Measurements from ENCODE around the gene PDE11A. TPM values are rescaled to one million over a fixed set of nuclear protein-coding genes. Genes with fewer than 3 reads are reported as not detected.

The PDE11A gene
- total and polyA plus RNA-seq, 2 of the 8 experiments (the other 6 are each of a cell fraction or from before 2014, with no cell fraction given) = 0.19 to 0.23 TPM

DNA sequence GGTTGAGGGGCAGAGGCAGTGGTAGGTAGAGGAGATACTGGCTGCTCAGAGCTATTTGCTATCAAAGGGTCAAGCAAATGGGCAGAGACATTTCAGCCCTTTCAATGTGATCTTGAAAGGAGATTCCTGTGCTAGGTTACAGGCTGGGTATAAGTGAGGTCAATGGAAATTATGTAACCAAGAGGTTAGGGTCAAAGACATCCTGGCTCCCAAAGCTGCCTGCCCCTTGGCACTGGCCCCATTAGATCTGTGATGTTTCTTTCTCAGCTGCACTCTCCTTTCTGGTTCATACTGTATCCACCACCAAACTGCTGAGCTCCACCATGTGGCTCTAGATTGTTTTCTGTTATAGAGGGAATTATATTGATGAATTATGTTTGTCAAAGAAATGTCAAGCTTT is 479.6 kb downstream of the PDE11A start:
- H3K23ac ChIP-seq (ENCODE audit: insufficient read length) = no peak overlapping the region
- TF ChIP-seq TAF1 (IDR thresholded peaks at IDR 0.05; ENCODE audit: low read depth, low read length) (no peak), EZH2 (IDR thresholded peaks at IDR 0.05; ENCODE audit: low read depth, low read length, severe bottlenecking) (no peak), SP2 (IDR thresholded peaks at IDR 0.05; ENCODE audit: low read length) (no peak), KDM1A (IDR thresholded peaks at IDR 0.05; ENCODE audit: borderline replicate concordance, low read length) (no peak)
- TF ChIP-seq, protein P1, sequence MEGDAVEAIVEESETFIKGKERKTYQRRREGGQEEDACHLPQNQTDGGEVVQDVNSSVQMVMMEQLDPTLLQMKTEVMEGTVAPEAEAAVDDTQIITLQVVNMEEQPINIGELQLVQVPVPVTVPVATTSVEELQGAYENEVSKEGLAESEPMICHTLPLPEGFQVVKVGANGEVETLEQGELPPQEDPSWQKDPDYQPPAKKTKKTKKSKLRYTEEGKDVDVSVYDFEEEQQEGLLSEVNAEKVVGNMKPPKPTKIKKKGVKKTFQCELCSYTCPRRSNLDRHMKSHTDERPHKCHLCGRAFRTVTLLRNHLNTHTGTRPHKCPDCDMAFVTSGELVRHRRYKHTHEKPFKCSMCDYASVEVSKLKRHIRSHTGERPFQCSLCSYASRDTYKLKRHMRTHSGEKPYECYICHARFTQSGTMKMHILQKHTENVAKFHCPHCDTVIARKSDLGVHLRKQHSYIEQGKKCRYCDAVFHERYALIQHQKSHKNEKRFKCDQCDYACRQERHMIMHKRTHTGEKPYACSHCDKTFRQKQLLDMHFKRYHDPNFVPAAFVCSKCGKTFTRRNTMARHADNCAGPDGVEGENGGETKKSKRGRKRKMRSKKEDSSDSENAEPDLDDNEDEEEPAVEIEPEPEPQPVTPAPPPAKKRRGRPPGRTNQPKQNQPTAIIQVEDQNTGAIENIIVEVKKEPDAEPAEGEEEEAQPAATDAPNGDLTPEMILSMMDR (IDR thresholded peaks at IDR 0.05; ENCODE audit: control extremely low read depth in 1 of 3, insufficient read depth in 1 of 3, low read depth in 1 of 3, low read length in 3 of 3) = no peak
- no peaks in the 10 kb centered on the region for H3K27me3 ChIP-seq (replicated peaks in 1 of 4; ENCODE audit: control insufficient read depth in 3 of 4, extremely low read depth in 1 of 4, insufficient read depth in 3 of 4, low read length in 3 of 4)
- H3K14ac ChIP-seq (ENCODE audit: insufficient read length) = no peak overlapping the region
- H4K91ac ChIP-seq (replicated peaks; ENCODE audit: insufficient read length, low read length) = no peak overlapping the region
- no peak overlapping the region for H3K56ac ChIP-seq (replicated peaks; ENCODE audit: insufficient read length, low read depth, low read length)
- H3K18ac ChIP-seq (ENCODE audit: extremely low read depth, low read length) = no peak overlapping the region
- no peak overlapping the region for H2BK15ac ChIP-seq (ENCODE audit: low read length)
- no peak overlapping the region for H4K5ac ChIP-seq (ENCODE audit: insufficient read length, low read depth, low read length)
- no peak for FAIRE-seq
- ChIA-PET POLR2A (ENCODE audit: partially characterized antibody) (no interaction called here), CTCF (ENCODE audit: partially characterized antibody) (interaction anchor here (0.6 to 3.8 kb wide), 10 partner anchors 9 to 260 kb away, joined by 3 to 15 read pairs (median 3); no protein-coding TSS in a partner anchor)
- no peak overlapping the region for H3K9ac ChIP-seq (replicated peaks in 1 of 4; ENCODE audit: extremely low read depth in 1 of 4, low read depth in 3 of 4, low read length in 3 of 4)
- H2BK20ac ChIP-seq (ENCODE audit: low read length) = no peak overlapping the region
- H4K20me1 ChIP-seq (replicated peaks in 1 of 2; ENCODE audit: control insufficient read depth in 1 of 2, insufficient read depth in 2 of 2, low read length in 2 of 2) = no peaks in the 10 kb centered on the region
- H3K4me3 ChIP-seq (ENCODE audit: extremely low read depth in 1 of 4, insufficient read depth in 2 of 4, low read depth in 3 of 4, low read length in 4 of 4) = no peak overlapping the region
- no peak overlapping the region for H3K27ac ChIP-seq (ENCODE audit: low read depth, low read length)
- DNase-seq (ENCODE audit: low read depth in 1 of 2, low spot score in 2 of 2) = no peak
- no peaks in the 10 kb centered on the region for H3K79me2 ChIP-seq (ENCODE audit: control insufficient read depth in 1 of 2, insufficient read depth in 2 of 2, low read length in 2 of 2)
- no peaks in the 10 kb centered on the region for H3K79me1 ChIP-seq (ENCODE audit: low read depth, low read length)
- H3K23me2 ChIP-seq (ENCODE audit: low read depth, low read length) = no peaks in the 10 kb centered on the region
- no peak overlapping the region for H3K4ac ChIP-seq (replicated peaks; ENCODE audit: insufficient read length, low read depth, low read length)
- no peak overlapping the region for H4K8ac ChIP-seq (ENCODE audit: extremely low read depth, insufficient read depth, low read length)
- H2AFZ ChIP-seq (ENCODE audit: low read length) = no peak overlapping the region
- no peak overlapping the region for H2BK120ac ChIP-seq (replicated peaks; ENCODE audit: low read depth, low read length)
- no peaks in the 10 kb centered on the region for H3K9me3 ChIP-seq (ENCODE audit: insufficient read depth in 2 of 2, low read depth in 1 of 2, low read length in 1 of 2)
- no peak overlapping the region for H2BK12ac ChIP-seq (ENCODE audit: low read depth, low read length)
- H3K36me3 ChIP-seq (ENCODE audit: control insufficient read depth in 2 of 4, insufficient read depth in 4 of 4, low read length in 3 of 4) = no peaks in the 10 kb centered on the region
- H2AK5ac ChIP-seq (ENCODE audit: low read depth, low read length) = no peak overlapping the region
- H3K4me2 ChIP-seq (ENCODE audit: insufficient read depth in 1 of 2, low read depth in 2 of 2, low read length in 2 of 2) = no peak overlapping the region
- peaks cover 2 to 10% (median 4%) of the 10 kb centered on the region in 4 experiments; a peak in 5 of 7 replicates for H3K4me1 ChIP-seq (replicated peaks in 1 of 4; ENCODE audit: control insufficient read depth in 3 of 4, insufficient read depth in 4 of 4, low read length in 3 of 4)
- H2BK5ac ChIP-seq (ENCODE audit: low read depth, low read length) = no peak overlapping the region

Data from H1 (cell line).